Measurements from ENCODE around the gene IL18RAP.

Gene IL18RAP

DNA sequence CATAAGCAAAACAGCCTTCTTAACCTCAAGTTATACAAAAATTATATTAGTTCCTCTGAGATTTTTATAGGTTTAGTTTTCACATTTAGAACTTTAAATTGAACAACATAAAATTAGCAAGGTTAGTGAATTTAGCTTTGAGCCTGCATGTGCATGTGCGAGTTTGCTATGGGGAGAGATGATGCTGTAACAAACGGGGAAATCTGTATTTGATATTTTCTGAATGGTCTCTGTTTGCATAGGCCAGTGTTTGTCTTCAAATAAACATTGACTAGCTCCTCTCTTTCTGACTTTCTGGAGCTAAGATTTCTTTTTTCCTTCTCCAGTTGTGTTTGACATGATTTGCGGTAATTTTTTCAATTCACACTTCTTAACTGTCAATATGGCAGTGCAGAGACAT is 30.9 kb upstream of the IL18RAP start:
- H3K9me3 ChIP-seq (ENCODE audit: low read depth, low read length) = no peaks in the 10 kb centered on the region
- DNase-seq (ENCODE audit: low read depth, low spot score) = no peak
- H3K4me3 ChIP-seq = no peak overlapping the region
- TF ChIP-seq EZH2 (IDR thresholded peaks at IDR 0.05) = no peak
- TF ChIP-seq POLR2AphosphoS5 (IDR thresholded peaks at IDR 0.05; ENCODE audit: borderline replicate concordance, low read depth, low read length) = no peak
- TF ChIP-seq FOXP2 (optimal IDR thresholded peaks at IDR 0.05; ENCODE audit: control extremely low read depth, extremely low read length, insufficient read depth) = no peak
- H3K27ac ChIP-seq = no peak overlapping the region
- H3K36me3 ChIP-seq (ENCODE audit: insufficient read depth, low read length) = no peaks in the 10 kb centered on the region
- no peak overlapping the region for H3K9ac ChIP-seq (ENCODE audit: insufficient read length)

- Histone ChIP-seq H3K9me3 (ENCODE audit: low read depth, low read length) (no peaks in the 10 kb centered on the region), H3K9ac (ENCODE audit: insufficient read length) (no peak overlapping the region), H3K27ac (no peak overlapping the region), H3K4me3 (no peak overlapping the region), H3K36me3 (ENCODE audit: insufficient read depth, low read length) (no peaks in the 10 kb centered on the region)
- TF ChIP-seq FOXP2 (optimal IDR thresholded peaks at IDR 0.05; ENCODE audit: control extremely low read depth, extremely low read length, insufficient read depth) (no peak), POLR2AphosphoS5 (IDR thresholded peaks at IDR 0.05; ENCODE audit: borderline replicate concordance, low read depth, low read length) (no peak), EZH2 (IDR thresholded peaks at IDR 0.05) (no peak)
- no peak for DNase-seq (ENCODE audit: low read depth, low spot score)
These were observed 30.0 kb upstream of the IL18RAP start for GRCh38 chr2:102392942-102393341.

GRCh38 chr2:102396012-102396411 is 26.9 kb upstream of the IL18RAP start:
- Histone ChIP-seq H3K9ac (ENCODE audit: insufficient read length) (no peak overlapping the region), H3K36me3 (ENCODE audit: insufficient read depth, low read length) (no peaks in the 10 kb centered on the region), H3K4me3 (no peak overlapping the region), H3K9me3 (ENCODE audit: low read depth, low read length) (no peaks in the 10 kb centered on the region), H3K27ac (no peak overlapping the region)
- no peak for TF ChIP-seq FOXP2 (optimal IDR thresholded peaks at IDR 0.05; ENCODE audit: control extremely low read depth, extremely low read length, insufficient read depth)
- TF ChIP-seq POLR2AphosphoS5 (IDR thresholded peaks at IDR 0.05; ENCODE audit: borderline replicate concordance, low read depth, low read length) = no peak
- no peak for TF ChIP-seq EZH2 (IDR thresholded peaks at IDR 0.05)
- no peak for DNase-seq (ENCODE audit: low read depth, low spot score)

GRCh38 chr2:102397209-102397608 is 25.8 kb upstream of the IL18RAP start:
- H3K4me3 ChIP-seq = no peak overlapping the region
- no peak overlapping the region for H3K9ac ChIP-seq (ENCODE audit: insufficient read length)
- no peaks in the 10 kb centered on the region for H3K36me3 ChIP-seq (ENCODE audit: insufficient read depth, low read length)
- H3K27ac ChIP-seq = no peak overlapping the region
- no peaks in the 10 kb centered on the region for H3K9me3 ChIP-seq (ENCODE audit: low read depth, low read length)
- DNase-seq (ENCODE audit: low read depth, low spot score) = no peak
- TF ChIP-seq EZH2 (IDR thresholded peaks at IDR 0.05) = no peak
- no peak for TF ChIP-seq FOXP2 (optimal IDR thresholded peaks at IDR 0.05; ENCODE audit: control extremely low read depth, extremely low read length, insufficient read depth)
- no peak for TF ChIP-seq POLR2AphosphoS5 (IDR thresholded peaks at IDR 0.05; ENCODE audit: borderline replicate concordance, low read depth, low read length)

- TF ChIP-seq EZH2 (IDR thresholded peaks at IDR 0.05) = no peak
- no peak for TF ChIP-seq FOXP2 (optimal IDR thresholded peaks at IDR 0.05; ENCODE audit: control extremely low read depth, extremely low read length, insufficient read depth)
- TF ChIP-seq POLR2AphosphoS5 (IDR thresholded peaks at IDR 0.05; ENCODE audit: borderline replicate concordance, low read depth, low read length) = no peak
- H3K9ac ChIP-seq (ENCODE audit: insufficient read length) = no peak overlapping the region
- no peak for DNase-seq (ENCODE audit: low read depth, low spot score)
- H3K9me3 ChIP-seq (ENCODE audit: low read depth, low read length) = no peaks in the 10 kb centered on the region
- no peaks in the 10 kb centered on the region for H3K36me3 ChIP-seq (ENCODE audit: insufficient read depth, low read length)
- H3K4me3 ChIP-seq = no peak overlapping the region
- no peak overlapping the region for H3K27ac ChIP-seq
These were observed 23.3 kb upstream of the IL18RAP start for GRCh38 chr2:102399499-102400141.

DNA sequence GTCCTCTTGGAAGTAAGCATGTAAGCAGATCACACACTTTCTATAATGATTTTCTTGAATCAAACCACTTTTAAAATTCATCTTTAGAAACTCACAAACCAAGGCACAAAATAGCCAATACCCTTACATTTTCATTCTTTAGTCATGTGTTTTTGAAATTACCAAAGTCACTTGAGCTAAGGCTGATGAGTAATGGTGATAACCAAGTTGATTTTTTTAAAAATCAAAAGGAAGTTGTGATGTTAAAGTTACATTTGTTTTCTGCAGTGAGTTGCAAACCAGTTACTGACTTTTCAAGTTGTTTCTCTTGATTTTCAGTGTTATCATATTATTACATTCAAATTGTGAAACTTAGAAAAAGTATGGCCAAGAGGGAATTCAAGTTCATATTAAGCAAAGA is 21.5 kb upstream of the IL18RAP start:
- Histone ChIP-seq H3K36me3 (ENCODE audit: insufficient read depth, low read length) (no peaks in the 10 kb centered on the region), H3K27ac (no peak overlapping the region), H3K9ac (ENCODE audit: insufficient read length) (no peak overlapping the region), H3K4me3 (no peak overlapping the region), H3K9me3 (ENCODE audit: low read depth, low read length) (no peaks in the 10 kb centered on the region)
- DNase-seq (ENCODE audit: low read depth, low spot score) = no peak
- TF ChIP-seq EZH2 (IDR thresholded peaks at IDR 0.05) (no peak), POLR2AphosphoS5 (IDR thresholded peaks at IDR 0.05; ENCODE audit: borderline replicate concordance, low read depth, low read length) (no peak), FOXP2 (optimal IDR thresholded peaks at IDR 0.05; ENCODE audit: control extremely low read depth, extremely low read length, insufficient read depth) (no peak)

DNA sequence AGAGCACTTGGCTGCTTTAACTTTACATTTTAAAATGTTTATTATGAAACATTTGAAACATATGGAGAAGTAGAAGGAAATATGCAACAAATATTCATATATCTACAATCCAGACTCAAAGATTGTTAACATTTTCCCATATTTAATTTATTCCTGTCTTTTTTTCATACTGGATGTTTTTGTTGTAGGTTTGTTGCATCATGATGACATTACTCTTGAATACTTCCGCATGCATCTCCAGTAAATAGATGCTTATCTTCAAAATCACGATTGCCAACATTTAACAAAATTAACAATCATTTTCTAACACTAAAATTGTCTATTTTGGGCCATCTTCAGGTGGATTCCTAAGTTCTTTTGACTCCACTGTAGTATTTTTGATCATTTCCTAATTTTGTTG is 21.1 kb upstream of the IL18RAP start:
- Histone ChIP-seq H3K9ac (ENCODE audit: insufficient read length) (no peak overlapping the region), H3K4me3 (no peak overlapping the region), H3K36me3 (ENCODE audit: insufficient read depth, low read length) (no peaks in the 10 kb centered on the region), H3K9me3 (ENCODE audit: low read depth, low read length) (no peaks in the 10 kb centered on the region), H3K27ac (no peak overlapping the region)
- DNase-seq (ENCODE audit: low read depth, low spot score) = no peak
- TF ChIP-seq FOXP2 (optimal IDR thresholded peaks at IDR 0.05; ENCODE audit: control extremely low read depth, extremely low read length, insufficient read depth) (no peak), EZH2 (IDR thresholded peaks at IDR 0.05) (no peak), POLR2AphosphoS5 (IDR thresholded peaks at IDR 0.05; ENCODE audit: borderline replicate concordance, low read depth, low read length) (no peak)

DNA sequence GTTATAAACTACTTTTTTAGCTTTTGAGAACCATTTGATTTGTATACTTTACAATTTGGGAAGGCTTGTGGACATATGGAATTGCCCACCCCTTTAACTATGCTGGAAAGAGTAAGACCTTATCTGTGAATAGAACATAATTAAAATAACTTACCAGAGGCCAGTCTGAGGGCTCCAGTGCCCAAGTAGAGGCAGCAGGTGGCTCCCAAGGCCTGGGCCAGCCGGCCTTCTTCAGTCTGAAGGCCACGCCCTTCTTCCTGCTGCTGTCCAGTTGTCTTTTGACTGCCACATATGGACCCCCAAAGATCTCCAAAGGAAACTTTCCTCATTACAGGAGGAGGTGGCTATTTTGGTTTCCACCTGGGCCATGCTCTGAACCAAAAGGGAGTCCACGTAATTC is 12.0 kb upstream of the IL18RAP start:
- H3K27ac ChIP-seq = no peak overlapping the region
- no peaks in the 10 kb centered on the region for H3K9me3 ChIP-seq (ENCODE audit: low read depth, low read length)
- H3K36me3 ChIP-seq (ENCODE audit: insufficient read depth, low read length) = no peaks in the 10 kb centered on the region
- no peak overlapping the region for H3K4me3 ChIP-seq
- TF ChIP-seq POLR2AphosphoS5 (IDR thresholded peaks at IDR 0.05; ENCODE audit: borderline replicate concordance, low read depth, low read length) = no peak
- no peak for TF ChIP-seq EZH2 (IDR thresholded peaks at IDR 0.05)
- no peak for TF ChIP-seq FOXP2 (optimal IDR thresholded peaks at IDR 0.05; ENCODE audit: control extremely low read depth, extremely low read length, insufficient read depth)
- DNase-seq (ENCODE audit: low read depth, low spot score) = no peak
- H3K9ac ChIP-seq (ENCODE audit: insufficient read length) = no peak overlapping the region

DNA sequence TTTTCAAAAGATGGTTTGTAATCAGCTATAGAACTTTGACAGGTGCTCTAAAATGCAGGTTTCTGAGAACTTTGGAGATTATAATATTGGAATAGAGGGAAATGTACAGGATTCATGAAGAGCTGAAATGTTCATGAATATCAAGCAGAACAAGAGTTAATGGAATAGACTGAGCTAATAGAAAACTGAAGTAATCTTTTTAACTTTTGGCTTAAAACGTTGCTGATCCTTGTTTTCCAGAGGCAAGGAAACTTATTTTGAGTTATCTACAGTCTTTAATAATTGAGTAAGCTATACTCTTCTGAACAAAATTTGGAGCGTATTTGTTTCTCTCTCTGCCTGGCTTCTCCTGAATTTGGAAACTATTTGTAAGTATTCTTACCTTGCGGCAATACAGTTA is 10.8 kb upstream of the IL18RAP start:
- TF ChIP-seq POLR2AphosphoS5 (IDR thresholded peaks at IDR 0.05; ENCODE audit: borderline replicate concordance, low read depth, low read length) (no peak), FOXP2 (optimal IDR thresholded peaks at IDR 0.05; ENCODE audit: control extremely low read depth, extremely low read length, insufficient read depth) (no peak), EZH2 (IDR thresholded peaks at IDR 0.05) (no peak)
- no peak overlapping the region for H3K27ac ChIP-seq
- no peak for DNase-seq (ENCODE audit: low read depth, low spot score)
- H3K9me3 ChIP-seq (ENCODE audit: low read depth, low read length) = no peaks in the 10 kb centered on the region
- H3K36me3 ChIP-seq (ENCODE audit: insufficient read depth, low read length) = no peaks in the 10 kb centered on the region
- H3K9ac ChIP-seq (ENCODE audit: insufficient read length) = no peak overlapping the region
- H3K4me3 ChIP-seq = no peak overlapping the region
